ENCODE measurements around the gene AHCY.

- TF ChIP-seq MAX (IDR thresholded peaks at IDR 0.05) (no peak), REST (IDR thresholded peaks at IDR 0.05; ENCODE audit: low read depth) (no peak)
These were observed 9.6 kb downstream of the AHCY start for GRCh38 chr20:34293589-34293988.

Measured in HCT116 (cell line).